NCI-H1417 treated with DMSO at 0.1 percent for 48 hours (cell line): ENCODE measurements around the gene ZNF506.
A peak's percentile ranks its signal among the peaks of the same experiment; 100 is the strongest.
"Not testable (repeated sequence)": the region's sequence is repeated elsewhere in the genome, so short reads cannot be mapped to it uniquely, and the experiment has no call there.

Source experiments
- DNase-seq: peaks from one replicate; lab custom pipeline; 2025; lab: John Stamatoyannopoulos, UW

The ZNF506 gene

DNA sequence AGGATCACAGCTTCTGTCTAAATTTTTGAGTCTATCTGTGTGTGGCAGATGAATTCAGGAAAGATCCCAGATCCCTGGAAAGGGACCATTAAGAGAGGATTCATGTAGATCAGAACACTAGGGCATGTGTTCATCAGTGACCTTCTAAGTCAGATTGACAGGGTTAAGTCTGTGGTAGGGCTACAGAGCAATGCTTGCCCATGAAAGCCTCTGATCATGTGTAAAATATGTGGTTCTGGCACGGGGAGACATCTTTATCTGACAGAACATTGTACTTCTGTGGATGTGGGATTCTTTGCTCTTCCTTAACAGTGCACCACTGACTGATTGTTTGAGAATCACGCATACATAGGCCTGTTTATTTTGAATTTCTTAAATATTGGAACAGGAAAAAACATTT is 42.9 kb downstream of the ZNF506 start:
- no peak for DNase-seq

GRCh38 chr19:19777692-19778091 is 43.9 kb downstream of the ZNF506 start:
- DNase-seq, result no peak

DNA sequence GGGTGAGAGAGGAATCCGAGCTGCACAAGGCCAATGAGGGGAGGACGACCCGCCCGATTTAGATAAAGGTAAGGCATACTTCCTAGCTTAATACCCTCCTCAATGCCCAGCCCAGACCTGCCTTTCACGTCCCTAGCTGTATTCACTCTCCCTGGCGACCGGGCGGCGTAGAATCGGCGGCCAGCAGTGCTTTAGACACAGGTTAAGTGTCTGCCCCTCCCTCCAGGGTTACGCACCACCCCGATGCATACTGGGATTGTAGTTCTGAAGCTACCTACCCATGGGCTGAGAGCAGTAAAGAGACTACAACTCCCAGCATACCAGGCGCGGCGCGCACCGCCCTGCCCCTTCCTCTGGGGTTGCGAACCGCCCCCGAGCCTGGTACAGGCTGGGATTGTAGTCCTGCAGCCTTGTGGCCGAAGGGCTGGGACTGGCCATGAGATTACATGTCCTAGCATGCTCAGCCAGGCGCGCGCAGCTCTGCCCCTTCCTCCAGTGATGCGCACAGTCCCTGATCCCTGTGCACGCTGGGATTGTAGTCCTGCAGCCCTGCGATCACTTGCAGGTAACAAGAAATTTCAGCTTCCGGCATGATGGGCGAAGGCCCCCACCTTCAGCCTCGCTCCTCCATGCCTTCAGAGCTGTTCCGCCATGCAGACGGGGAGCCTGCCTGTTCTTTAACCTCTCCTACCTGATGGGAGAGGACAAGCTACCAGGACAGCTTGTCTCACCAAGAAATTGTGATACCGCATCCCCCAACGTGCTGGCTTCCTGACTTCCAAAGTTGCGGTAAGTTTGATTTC is 45.1 kb downstream of the ZNF506 start:
- DNase-seq, result peak; percentile 91

GRCh38 chr19:19775891-19776205 is 45.7 kb downstream of the ZNF506 start:
- DNase-seq, result no peak

DNA sequence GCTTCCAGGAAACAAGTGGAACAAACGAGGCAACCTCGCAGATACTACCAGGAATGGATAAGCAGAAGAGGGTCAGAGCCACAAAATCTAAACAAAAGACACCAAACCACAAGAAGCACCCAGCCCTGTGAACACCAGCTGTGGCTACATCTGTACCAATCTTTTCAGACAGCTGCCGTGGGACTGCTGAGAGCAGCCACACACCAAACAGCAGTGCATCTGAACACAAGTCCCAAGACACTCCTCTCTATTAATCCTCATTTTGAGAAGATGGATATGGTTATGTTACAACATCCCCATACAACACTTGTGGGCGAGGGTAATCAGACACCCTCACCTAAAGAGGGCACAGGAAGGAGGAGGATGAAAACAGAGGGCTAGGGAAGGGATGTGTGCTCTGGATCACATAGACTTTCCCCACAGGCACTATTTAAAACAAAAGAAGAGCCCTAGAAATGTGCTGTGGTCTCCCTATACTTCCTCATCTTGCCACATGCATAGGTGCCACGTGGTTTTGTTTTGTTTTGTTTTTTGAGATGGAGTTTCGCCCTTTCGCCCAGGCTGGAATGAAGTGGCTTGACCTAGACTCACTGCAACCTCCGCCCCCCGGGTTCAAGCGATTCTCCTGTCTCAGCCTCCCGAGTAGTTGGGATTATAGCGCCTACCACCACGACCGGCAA is 47.1 kb downstream of the ZNF506 start:
- DNase-seq, result no peak

GRCh38 chr19:19771963-19772362 is 49.6 kb downstream of the ZNF506 start:
- not testable (repeated sequence) for DNase-seq

- DNase-seq, result not testable (repeated sequence)
These were observed 51.6 kb downstream of the ZNF506 start for GRCh38 chr19:19769971-19770370.

GRCh38 chr19:19758164-19758563 is 63.4 kb downstream of the ZNF506 start:
- no peak for DNase-seq

DNA sequence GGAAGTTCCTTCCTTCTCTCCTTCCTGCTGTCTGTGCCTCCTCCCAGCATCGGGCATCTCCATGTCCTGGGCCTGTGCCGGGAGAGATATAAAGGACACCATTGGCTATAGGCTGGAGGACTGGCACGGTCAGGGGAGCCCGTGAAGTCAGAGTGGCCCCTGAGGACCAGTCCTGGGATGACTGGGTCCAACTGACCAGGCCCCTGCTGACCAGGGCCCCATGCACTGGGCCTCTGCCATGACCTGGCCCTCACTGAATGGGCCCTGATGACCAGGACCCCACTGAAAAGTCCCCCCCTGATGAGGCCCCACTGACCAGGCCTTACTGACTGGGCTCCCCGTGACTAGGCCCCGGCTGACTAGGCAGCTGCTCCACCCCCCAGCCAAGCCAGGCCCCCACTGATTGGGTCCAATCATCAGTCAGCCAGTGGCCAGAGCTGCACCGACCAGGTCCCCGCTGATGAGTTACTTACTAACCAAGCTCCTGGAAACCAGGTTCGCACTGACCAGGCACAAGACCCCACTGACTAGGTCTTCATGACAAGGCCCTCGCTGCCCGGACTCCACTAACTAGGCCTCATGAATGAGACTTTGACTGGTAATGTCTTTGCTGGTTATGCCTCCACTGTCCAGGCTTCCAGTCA is 68.7 kb downstream of the ZNF506 start:
- no peak for DNase-seq

DNA sequence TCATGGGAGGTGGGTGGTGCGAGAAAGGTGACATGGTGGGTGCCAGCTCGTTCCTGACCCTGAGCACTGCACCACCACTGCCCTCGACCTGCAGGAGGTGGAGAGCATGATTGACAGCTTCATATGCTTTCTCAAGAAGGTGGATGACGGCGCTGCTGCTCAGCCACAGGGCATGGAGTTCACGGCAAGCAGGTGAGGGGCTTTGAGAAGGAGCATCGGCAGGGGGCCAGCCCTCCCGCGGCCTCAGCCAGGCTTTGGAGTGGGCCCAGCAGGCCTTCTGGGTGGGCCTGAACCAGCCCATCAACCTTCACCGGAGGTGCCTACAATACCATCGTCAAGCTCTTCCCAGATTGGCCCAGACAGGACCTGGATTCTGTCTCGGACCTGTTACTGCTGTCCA is 69.7 kb downstream of the ZNF506 start:
- DNase-seq, result no peak

DNA sequence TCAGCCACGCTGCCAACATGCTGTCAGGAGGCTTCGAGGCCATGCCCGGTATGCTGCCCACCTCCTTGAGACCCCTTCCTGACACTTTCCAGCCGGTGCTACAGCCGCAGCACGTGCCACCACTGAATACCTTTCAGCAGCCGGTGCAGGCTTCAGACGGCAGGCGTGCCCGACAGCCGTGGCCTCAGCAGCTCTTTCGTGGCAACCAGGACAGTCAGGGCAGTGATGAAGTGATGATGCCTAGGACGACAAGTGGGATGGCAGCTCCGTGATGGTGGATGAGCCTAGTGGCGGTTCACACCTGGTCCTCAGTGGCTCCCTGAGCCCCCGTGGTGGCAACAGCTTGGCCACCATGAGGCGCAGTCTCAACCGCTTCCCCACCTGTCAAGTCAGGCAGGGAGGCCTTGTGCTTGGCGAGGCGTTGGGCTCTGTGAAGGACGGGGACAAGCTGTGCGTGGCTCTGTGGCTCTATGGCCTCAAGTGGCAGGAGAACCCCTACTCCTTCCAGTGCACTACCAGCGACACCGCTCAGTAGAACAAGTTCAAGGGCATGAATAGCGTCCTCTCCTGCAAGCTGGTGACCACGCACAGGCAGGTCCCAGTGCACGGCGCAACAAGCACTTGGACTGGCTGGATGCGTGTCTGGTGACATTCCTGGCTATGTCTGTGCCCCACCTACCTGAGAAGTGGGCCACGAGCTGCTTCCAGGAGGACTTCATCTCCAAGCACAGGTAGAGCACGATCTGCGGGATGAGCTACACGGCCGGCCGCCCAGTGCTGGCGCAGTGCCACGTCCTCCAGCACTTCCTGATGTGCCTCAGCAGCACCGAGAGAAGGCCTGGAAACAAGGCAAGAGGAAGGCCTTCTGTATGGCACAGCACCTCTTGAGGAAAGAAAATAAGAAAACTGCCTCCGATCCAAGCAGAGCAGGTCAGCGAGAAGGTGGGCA is 70.4 kb downstream of the ZNF506 start:
- no peak for DNase-seq

GRCh38 chr19:19749908-19750841 is 71.4 kb downstream of the ZNF506 start:
- DNase-seq, result no peak

DNA sequence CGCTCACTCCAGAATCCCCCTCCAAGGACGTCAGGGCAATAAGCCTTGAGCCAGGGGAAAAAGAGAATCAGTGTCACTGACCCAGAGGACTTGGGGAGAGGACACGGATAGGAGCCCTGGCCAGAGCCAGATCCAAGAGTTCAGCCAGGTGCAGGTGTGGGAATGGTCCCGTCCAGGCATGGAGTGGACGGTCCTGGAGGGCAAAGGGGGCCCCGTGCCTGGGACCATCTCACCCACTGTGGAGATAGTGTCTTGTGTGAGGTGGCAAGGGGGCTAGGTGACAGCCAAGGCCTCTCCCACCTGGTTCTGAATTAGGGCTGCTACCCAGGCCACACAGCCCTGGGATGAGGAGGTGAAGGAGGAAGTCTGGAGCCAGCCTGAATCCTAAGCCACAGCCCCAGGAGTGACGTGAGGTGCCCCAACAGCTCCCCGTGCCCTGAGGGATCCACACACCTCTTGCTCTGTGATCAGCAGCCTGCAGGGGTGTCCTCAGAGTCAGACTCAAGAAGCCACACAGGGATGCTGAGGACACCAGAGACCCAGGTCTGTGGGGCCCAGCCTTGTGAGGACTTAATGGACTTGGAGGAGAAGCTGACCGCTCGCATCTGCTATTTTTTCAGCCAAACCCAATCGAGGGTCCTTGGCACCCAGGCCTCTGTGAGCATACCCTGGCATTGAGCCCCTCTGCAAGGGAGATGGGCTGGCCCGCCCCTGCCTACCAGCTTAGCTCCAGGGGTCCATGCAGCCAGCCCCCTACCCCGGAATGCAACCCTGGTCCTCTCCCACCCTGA is 72.2 kb downstream of the ZNF506 start:
- DNase-seq, result no peak

DNA sequence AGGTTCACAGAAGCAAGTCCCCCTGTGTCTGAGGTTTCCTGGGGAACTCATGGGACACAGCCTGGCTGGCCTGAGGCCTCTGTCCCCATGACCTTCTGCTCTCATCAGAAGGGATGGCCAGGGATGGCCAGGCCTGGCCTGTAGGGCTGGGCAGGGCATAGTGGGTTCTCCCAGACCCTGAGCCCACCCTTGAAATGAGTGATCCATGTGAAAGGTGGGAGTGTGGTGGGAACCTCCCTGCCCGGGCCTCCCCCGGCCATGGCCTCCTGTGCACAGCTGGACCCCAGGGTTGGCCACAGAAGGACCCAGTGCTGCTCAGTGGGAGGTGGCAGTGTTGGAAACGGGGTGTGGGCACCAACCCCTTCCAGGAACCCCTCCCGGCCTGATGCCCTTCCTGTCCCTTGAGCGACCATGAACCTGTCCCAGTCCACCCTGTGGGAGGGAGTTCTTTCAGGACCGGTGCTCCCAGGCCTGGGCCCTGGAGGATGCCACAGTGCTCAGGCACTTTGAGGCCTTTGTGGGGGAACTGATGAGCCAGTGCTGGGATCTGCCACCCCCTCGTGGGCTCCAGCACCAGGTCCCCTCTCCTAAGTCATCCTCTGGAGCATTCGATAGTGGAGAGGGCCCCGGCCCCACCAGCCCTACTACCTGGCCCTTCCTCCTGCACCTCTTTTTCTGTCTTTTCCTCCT is 73.2 kb downstream of the ZNF506 start:
- no peak for DNase-seq

GRCh38 chr19:19747357-19748220 is 74.0 kb downstream of the ZNF506 start:
- no peak for DNase-seq

GRCh38 chr19:19746286-19747213 is 75.0 kb downstream of the ZNF506 start:
- DNase-seq, result no peak

GRCh38 chr19:19745496-19746285 is 75.9 kb downstream of the ZNF506 start:
- no peak for DNase-seq
